Parathyroid adenoma (tissue), 2 donors: ENCODE measurements around the gene CLDN7.

Experiments used
- H2AFZ ChIP-seq: fragments of 300-600 bp; sonication (generic); one replicate; pipeline ENCODE4 v1.7.0; 2017; ENCODE audit warnings: antibody characterized with exemption, mild to moderate bottlenecking
- H3K27ac ChIP-seq: fragments of 300-600 bp; sonication (generic); one replicate; pipeline ENCODE4 v1.7.0; 2017
- H3K27me3 ChIP-seq: fragments of 300-600 bp; sonication (generic); one replicate; pipeline ENCODE4 v1.7.0; 2017; ENCODE audit warnings: low read length; ENCODE audit not compliant: control insufficient read depth, insufficient read depth
- H3K36me3 ChIP-seq: fragments of 300-600 bp; sonication (generic); one replicate; pipeline ENCODE4 v1.7.0; 2017; ENCODE audit warnings: low read length; ENCODE audit not compliant: control insufficient read depth, insufficient read depth
- H3K4me1 ChIP-seq: fragments of 300-600 bp; sonication (generic); one replicate; pipeline ENCODE4 v1.7.0; 2017; ENCODE audit warnings: control low read depth
- H3K4me2 ChIP-seq: fragments of 300-600 bp; sonication (generic); one replicate; pipeline ENCODE4 v1.7.0; 2017; ENCODE audit warnings: low read length
- H3K4me3 ChIP-seq: fragments of 300-600 bp; sonication (generic); one replicate; pipeline ENCODE4 v1.7.0; 2017; ENCODE audit warnings: low read depth, low read length
- H3K79me2 ChIP-seq: fragments of 300-600 bp; sonication (generic); one replicate; pipeline ENCODE4 v1.7.0; 2017; ENCODE audit warnings: control low read depth
- H3K9ac ChIP-seq: fragments of 300-600 bp; sonication (generic); one replicate; pipeline ENCODE4 v1.7.0; 2017; ENCODE audit warnings: mild to moderate bottlenecking
- H3K9me3 ChIP-seq: fragments of 300-600 bp; sonication (generic); one replicate; pipeline ENCODE4 v1.7.0; 2017; ENCODE audit warnings: low read length; ENCODE audit not compliant: control insufficient read depth
- TF ChIP-seq, protein P1 (sequence below): fragments of 300-600 bp; sonication (generic); IDR thresholded peaks from one replicate; pipeline ENCODE4 v1.7.0; 2017; ENCODE audit warnings: antibody characterized with exemption, mild to moderate bottlenecking
- donor health status: primary hyperparathyroidism.

CLDN7 gene

GRCh38 chr17:7295230-7296180, 33.2 kb upstream of the CLDN7 start:
- TF ChIP-seq, protein P1, sequence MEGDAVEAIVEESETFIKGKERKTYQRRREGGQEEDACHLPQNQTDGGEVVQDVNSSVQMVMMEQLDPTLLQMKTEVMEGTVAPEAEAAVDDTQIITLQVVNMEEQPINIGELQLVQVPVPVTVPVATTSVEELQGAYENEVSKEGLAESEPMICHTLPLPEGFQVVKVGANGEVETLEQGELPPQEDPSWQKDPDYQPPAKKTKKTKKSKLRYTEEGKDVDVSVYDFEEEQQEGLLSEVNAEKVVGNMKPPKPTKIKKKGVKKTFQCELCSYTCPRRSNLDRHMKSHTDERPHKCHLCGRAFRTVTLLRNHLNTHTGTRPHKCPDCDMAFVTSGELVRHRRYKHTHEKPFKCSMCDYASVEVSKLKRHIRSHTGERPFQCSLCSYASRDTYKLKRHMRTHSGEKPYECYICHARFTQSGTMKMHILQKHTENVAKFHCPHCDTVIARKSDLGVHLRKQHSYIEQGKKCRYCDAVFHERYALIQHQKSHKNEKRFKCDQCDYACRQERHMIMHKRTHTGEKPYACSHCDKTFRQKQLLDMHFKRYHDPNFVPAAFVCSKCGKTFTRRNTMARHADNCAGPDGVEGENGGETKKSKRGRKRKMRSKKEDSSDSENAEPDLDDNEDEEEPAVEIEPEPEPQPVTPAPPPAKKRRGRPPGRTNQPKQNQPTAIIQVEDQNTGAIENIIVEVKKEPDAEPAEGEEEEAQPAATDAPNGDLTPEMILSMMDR = no peak
- Histone ChIP-seq H2AFZ (no peak overlapping the region), H3K4me3 (peak overlapping the region; percentile 30), H3K36me3 (no peaks in the 10 kb centered on the region), H3K27ac (peak overlapping the region; percentile 1), H3K9ac (no peak overlapping the region), H3K79me2 (no peaks in the 10 kb centered on the region), H3K4me1 (peaks cover 13% of the 10 kb centered on the region), H3K27me3 (no peaks in the 10 kb centered on the region), H3K9me3 (no peaks in the 10 kb centered on the region), H3K4me2 (peak overlapping the region; percentile 65)

DNA sequence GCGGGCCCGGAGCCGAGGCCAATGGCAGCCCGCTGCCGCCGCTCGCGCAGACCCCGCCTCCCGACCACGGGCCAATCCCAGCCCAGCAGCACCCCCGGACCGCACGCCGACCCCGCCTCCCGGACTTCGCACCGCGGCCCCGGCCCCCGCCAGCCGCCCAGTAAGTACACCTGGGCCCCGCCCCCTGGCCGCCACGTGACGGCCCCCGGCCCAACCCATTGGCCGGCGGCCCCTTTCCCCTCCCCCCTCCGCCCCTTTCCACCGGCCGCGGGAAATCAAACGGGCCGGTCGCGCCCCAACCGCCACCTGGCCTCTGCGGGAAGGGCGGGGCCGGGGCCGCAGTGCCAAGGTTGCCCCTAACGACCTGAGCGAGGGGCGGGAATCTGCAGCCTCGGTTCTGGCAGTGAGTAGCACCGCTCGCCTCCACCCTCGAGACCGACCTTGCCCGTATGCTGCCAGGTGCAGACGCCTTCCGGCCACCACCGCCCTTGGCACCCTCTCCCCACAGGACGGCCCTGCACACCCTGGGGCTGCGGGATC, 32.4 kb upstream of the CLDN7 start, which contains the start of gene YBX2:
YBX2 (minus strand) TSS at position 26 of the 540 bp plus-strand sequence. CDS start 139 bp downstream, outside the sequence.
- Histone ChIP-seq H3K4me3 (peak within 1 kb of the TSS; percentile 30), H3K9ac (no peak within 1 kb of the TSS), H3K79me2 (no peaks in the 10 kb centered on the region), H3K4me2 (peak within 1 kb of the TSS; percentile 63), H3K27me3 (no peaks in the 10 kb centered on the region), H3K27ac (no peak within 1 kb of the TSS), H2AFZ (peak within 1 kb of the TSS; percentile 65), H3K36me3 (no peaks in the 10 kb centered on the region), H3K9me3 (no peaks in the 10 kb centered on the region), H3K4me1 (peaks cover 13% of the 10 kb centered on the region)
- TF ChIP-seq, protein P1 = no peak

DNA sequence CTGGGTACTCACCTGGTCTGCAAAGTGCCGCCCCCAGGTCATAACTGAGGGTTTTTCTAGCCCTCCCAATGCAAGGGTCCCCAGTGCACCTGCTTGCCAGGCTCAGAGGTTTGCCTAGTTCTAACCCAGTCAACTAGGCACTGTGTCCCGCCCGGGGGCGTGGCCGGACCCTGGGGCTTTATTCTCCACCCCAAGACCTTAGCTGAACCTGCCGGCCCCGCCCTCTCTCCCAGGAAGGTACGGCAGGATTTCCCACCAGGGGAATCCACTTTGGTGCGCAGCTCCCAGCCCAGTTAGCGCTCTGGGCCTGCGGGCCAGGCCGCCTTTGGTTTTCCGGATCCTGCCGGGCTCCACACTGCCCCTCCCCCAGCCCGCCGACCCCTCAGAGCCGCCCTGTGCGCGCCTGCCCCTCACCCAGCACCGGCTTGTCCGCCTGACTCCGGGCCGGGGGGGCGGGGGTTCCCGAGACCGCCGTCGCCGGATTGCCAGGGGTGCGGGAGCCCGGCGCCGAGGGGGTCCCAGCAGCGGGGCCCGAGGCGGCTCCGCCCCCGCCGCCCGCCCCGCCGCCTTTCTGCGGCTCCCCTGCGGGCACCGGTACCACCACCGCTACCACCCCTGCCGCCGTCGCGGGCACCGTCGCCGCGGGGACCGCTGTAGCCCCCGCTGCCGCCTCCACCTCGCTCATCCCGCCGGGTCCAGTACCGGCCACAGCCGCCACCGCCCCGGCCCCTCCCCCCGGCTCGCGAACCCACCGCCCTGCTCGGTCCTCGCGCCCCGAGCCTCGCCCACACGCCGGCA, 31.7 kb upstream of the CLDN7 start:
- H3K4me3 ChIP-seq = no peak overlapping the region
- peak overlapping the region; percentile 65 for H2AFZ ChIP-seq
- no peak overlapping the region for H3K9ac ChIP-seq
- H3K79me2 ChIP-seq = no peaks in the 10 kb centered on the region
- H3K4me2 ChIP-seq = peak overlapping the region; percentile 63
- H3K27me3 ChIP-seq = no peaks in the 10 kb centered on the region
- no peaks in the 10 kb centered on the region for H3K36me3 ChIP-seq
- H3K4me1 ChIP-seq = peaks cover 13% of the 10 kb centered on the region
- no peaks in the 10 kb centered on the region for H3K9me3 ChIP-seq
- TF ChIP-seq, protein P1 = no peak
- H3K27ac ChIP-seq = no peak overlapping the region

- Histone ChIP-seq H3K79me2 (no peaks in the 10 kb centered on the region), H2AFZ (no peak overlapping the region), H3K9ac (no peak overlapping the region), H3K4me1 (peaks cover 13% of the 10 kb centered on the region), H3K4me2 (no peak overlapping the region), H3K36me3 (no peaks in the 10 kb centered on the region), H3K27me3 (no peaks in the 10 kb centered on the region), H3K9me3 (no peaks in the 10 kb centered on the region), H3K27ac (no peak overlapping the region), H3K4me3 (no peak overlapping the region)
- TF ChIP-seq, protein P1 = no peak
These were observed 30.9 kb upstream of the CLDN7 start for GRCh38 chr17:7293159-7293558.
